ENCODE data around the gene HLF.

- TF ChIP-seq CTCF (IDR thresholded peaks at IDR 0.05) = no peak
- TF ChIP-seq POLR2A (IDR thresholded peaks at IDR 0.05) = no peak
- TF ChIP-seq POLR2AphosphoS5 (IDR thresholded peaks at IDR 0.05) = no peak
These were observed 15.5 kb downstream of the HLF start for GRCh38 chr17:55280212-55280611.
